Nephron progenitor cell (in vitro differentiated cells): ENCODE results near the gene ZNF710.
A peak's percentile ranks its signal among the peaks of the same experiment; 100 is the strongest.

Experiments
- DNase-seq: peaks from one replicate; pipeline ENCODE4 v3.0.0; 2021
- H3K27ac Mint-ChIP-seq: 2 replicates; pipeline ENCODE4 v1.8.0; 2021; ENCODE audit warnings: mild to moderate bottlenecking, moderate library complexity, mixed read lengths
- H3K27me3 Mint-ChIP-seq: 2 replicates; pipeline ENCODE4 v1.8.0; 2021; ENCODE audit warnings: mild to moderate bottlenecking, low read depth, mixed read lengths; ENCODE audit not compliant: poor library complexity
- H3K36me3 Mint-ChIP-seq: 2 replicates; pipeline ENCODE4 v1.8.0; 2021; ENCODE audit warnings: low read depth, mixed read lengths
- H3K4me1 Mint-ChIP-seq: 2 replicates; pipeline ENCODE4 v1.8.0; 2021; ENCODE audit warnings: mixed read lengths
- H3K4me3 Mint-ChIP-seq: 2 replicates; pipeline ENCODE4 v1.8.0; 2021; ENCODE audit warnings: mild to moderate bottlenecking, moderate library complexity, mixed read lengths
- H3K9me3 Mint-ChIP-seq: 2 replicates; pipeline ENCODE4 v1.8.0; 2021; ENCODE audit warnings: mild to moderate bottlenecking, moderate library complexity, mixed read lengths
- CTCF ChIP-seq: fragments of 200-600 bp; sonication (generic); IDR thresholded peaks from 2 replicates; pipeline ENCODE4 v1.5.0; 2021; ENCODE audit warnings: antibody characterized with exemption

The ZNF710 gene

GRCh38 chr15:89964232-89964954, 36.7 kb upstream of the ZNF710 start:
- DNase-seq = no peak
- TF ChIP-seq CTCF = no peak
- H3K4me3 Mint-ChIP-seq = no peak overlapping the region
- H3K9me3 Mint-ChIP-seq = no peaks in the 10 kb centered on the region
- peaks cover 28% of the 10 kb centered on the region for H3K27me3 Mint-ChIP-seq
- no peaks in the 10 kb centered on the region for H3K4me1 Mint-ChIP-seq
- H3K27ac Mint-ChIP-seq = no peak overlapping the region
- no peaks in the 10 kb centered on the region for H3K36me3 Mint-ChIP-seq

DNA sequence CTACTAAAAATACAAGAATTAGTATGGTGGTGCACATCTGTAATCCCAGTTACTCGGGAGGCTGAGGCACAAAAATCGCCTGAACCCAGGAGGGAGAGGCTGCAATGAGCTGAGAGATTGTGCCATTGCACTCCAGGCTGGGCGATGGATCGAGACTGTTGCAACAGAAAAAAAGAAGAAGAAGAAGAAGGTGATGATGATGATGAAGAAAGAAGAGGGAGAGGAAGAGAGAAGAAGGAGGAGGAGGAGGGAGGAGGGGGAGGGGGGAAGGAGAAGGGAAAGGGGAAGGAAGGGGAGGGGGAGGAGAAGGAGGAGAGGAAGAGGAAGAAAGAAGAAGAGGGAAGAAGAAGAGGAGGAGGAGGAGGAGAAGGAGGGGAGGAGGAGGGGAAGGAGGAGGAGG, 33.2 kb upstream of the ZNF710 start:
- H3K9me3 Mint-ChIP-seq = no peaks in the 10 kb centered on the region
- peaks cover 25% of the 10 kb centered on the region for H3K27me3 Mint-ChIP-seq
- no peak overlapping the region for H3K27ac Mint-ChIP-seq
- no peaks in the 10 kb centered on the region for H3K36me3 Mint-ChIP-seq
- H3K4me1 Mint-ChIP-seq = no peaks in the 10 kb centered on the region
- DNase-seq = no peak
- H3K4me3 Mint-ChIP-seq = no peak overlapping the region
- no peak for TF ChIP-seq CTCF

GRCh38 chr15:89971592-89971997, 29.5 kb upstream of the ZNF710 start:
- peaks cover 31% of the 10 kb centered on the region for H3K27me3 Mint-ChIP-seq
- peak; percentile 72 for DNase-seq
- peak; percentile 65 for TF ChIP-seq CTCF
- no peak overlapping the region for H3K4me3 Mint-ChIP-seq
- peaks cover 10% of the 10 kb centered on the region for H3K9me3 Mint-ChIP-seq
- no peaks in the 10 kb centered on the region for H3K36me3 Mint-ChIP-seq
- no peak overlapping the region for H3K27ac Mint-ChIP-seq
- H3K4me1 Mint-ChIP-seq = no peaks in the 10 kb centered on the region

DNA sequence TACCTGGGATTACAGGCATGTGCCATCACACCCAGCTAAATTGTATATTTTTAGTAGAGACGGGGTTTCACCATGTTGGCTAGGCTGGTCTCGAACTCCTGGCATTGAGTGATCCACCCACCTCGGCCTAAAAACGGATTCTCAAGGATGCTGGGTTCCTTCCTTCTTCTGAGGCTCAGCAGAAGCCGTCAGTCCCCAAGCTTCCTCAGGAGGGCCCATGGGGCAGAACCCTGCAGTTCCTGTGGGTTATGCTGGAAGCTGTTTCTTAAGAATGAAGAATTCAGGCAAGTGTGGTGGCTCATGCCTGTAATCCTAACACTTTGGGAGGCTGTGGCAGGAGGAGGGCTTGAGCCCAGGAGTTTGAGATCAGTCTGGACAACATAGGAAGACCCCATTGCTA, 29.0 kb upstream of the ZNF710 start:
- no peak overlapping the region for H3K4me3 Mint-ChIP-seq
- TF ChIP-seq CTCF = no peak
- DNase-seq = no peak

GRCh38 chr15:89975482-89976245, 25.5 kb upstream of the ZNF710 start:
- Mint-ChIP-seq H3K36me3 (no peaks in the 10 kb centered on the region), H3K27me3 (peaks cover 20% of the 10 kb centered on the region), H3K27ac (peak overlapping the region; percentile 26), H3K4me1 (no peaks in the 10 kb centered on the region), H3K9me3 (peaks cover 31% of the 10 kb centered on the region), H3K4me3 (no peak overlapping the region)
- TF ChIP-seq CTCF = no peak
- DNase-seq = no peak

More for the DNA sequence above, 29.0 kb upstream of the ZNF710 start:
- Mint-ChIP-seq H3K36me3 (no peaks in the 10 kb centered on the region), H3K27me3 (peaks cover 31% of the 10 kb centered on the region), H3K27ac (no peak overlapping the region), H3K9me3 (peaks cover 15% of the 10 kb centered on the region), H3K4me1 (no peaks in the 10 kb centered on the region)
